GM12865 (cell line): ENCODE data around the gene ADCY3.

ENCODE experiments used
- DNase-seq: peaks from one replicate; pipeline ENCODE4 v3.0.0; 2010; ENCODE audit warnings: low read depth
- H3K4me3 ChIP-seq: 2 replicates; pipeline ENCODE4 v1.5.1; 2011; ENCODE audit warnings: mild to moderate bottlenecking, low read depth, low read length, control low read depth
- CTCF ChIP-seq: IDR thresholded peaks from 2 replicates; pipeline ENCODE4 v1.5.1; 2011; ENCODE audit warnings: low read length, control low read depth, low read depth, inconsistent platforms; ENCODE audit not compliant: insufficient read depth; ENCODE audit errors: missing control alignments

Gene ADCY3

GRCh38 chr2:24833821-24834732 is 86.0 kb downstream of the ADCY3 start:
- no peak for DNase-seq
- no peak overlapping the region for H3K4me3 ChIP-seq
- TF ChIP-seq CTCF: no peak

DNA sequence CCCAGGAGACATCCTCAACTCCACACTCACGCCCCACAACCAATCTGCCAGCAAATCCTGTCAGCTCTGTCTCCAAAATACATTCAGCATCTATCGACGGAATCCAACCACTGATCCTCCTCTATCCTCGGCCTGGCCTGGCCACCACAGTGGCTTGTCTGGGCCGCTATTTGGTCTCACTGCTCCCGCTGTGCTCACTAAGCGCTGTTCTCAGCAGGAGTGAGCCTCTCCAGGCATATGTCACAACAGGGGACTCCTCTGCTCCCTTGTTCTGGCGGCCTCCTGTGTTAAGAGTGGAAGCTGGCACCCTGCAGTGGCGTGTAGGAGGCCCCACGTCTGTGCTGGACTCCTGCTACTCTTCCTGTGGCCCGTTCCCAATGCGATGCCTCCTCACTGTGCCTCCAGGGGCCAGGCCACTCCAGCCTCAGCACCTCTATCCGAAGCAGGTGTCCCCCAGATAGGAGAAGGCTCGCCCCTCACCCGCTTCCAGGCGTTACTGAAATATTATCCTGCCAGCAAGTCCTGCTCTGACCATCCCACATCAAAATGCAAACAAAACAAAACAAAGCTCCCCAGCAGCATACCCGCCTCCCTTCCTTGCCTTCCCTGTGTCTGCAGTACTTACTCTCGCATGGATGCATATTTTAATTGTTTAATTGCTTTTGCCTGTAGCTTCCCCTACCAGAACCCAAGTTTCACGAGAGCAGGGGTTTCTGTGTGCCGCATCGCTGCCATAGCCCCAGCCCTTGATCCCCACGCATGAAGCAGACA is 86.9 kb downstream of the ADCY3 start:
- H3K4me3 ChIP-seq: no peak overlapping the region
- no peak for DNase-seq
- no peak for TF ChIP-seq CTCF

DNA sequence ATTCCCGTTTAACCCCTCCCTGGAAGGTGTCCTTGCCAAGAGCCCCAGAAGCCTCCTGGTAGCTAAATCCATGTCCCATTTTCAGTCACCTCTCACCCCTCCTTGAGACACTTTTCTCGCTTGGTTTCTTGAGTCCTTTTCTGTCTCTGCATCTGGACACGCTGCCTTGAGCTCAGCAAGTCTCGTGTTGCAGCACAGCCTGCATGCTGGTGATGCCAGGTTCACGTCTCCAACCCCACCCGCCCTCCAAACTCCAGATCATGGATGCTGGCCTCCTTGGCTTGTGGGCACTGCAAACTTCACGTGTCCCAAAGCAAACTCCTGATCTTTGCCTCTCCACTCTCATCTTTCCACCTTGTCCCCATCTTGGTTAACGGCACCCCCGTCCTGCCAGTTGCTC is 87.5 kb downstream of the ADCY3 start:
- DNase-seq: no peak
- H3K4me3 ChIP-seq: no peak overlapping the region
- TF ChIP-seq CTCF: no peak

- H3K4me3 ChIP-seq: no peak overlapping the region
- DNase-seq: no peak
- TF ChIP-seq CTCF: no peak
Measured at GRCh38 chr2:24832073-24832461, 88.0 kb downstream of the ADCY3 start.

DNA sequence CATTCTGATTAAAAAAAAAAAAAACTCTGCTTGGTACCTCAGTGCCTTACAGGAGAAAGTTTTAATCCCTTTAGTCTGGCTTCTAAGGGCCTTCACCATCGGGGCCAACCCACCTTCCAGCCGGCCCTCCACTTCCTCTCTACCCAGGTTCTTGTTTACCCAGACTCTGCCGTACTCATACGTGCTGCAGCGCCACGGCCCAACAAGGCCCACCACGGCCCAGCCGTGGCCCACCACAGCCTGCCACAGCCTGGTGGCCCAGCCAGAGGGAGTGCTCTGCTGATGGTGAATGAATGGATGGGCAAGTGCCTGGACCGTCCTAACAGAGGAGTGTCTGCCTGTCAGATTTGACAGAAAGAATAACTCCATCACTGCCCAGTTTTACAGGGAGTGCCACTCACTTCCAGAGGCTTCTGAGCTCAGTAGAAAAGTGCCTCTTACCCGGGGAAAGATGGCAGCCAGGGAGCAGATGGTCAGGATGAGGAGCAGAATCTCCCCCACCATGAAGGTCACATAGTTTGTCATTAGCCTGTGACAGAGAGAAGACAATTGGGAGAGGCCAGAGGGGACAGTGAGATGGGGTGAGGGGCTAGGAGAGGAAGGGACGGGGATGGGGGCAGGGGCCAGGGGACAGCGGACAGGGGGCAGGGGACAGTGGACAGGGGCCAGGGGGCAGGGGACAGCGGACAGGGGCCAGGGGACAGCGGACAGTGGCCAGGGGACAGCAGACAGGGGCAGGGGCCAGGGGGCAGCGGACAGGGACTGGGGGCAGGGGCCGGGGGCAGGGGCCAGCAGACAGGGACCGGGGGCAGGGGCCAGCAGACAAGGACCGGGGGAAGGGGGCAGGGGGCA is 88.6 kb downstream of the ADCY3 start:
- no peak for TF ChIP-seq CTCF
- no peak for DNase-seq
- no peak overlapping the region for H3K4me3 ChIP-seq

- H3K4me3 ChIP-seq: no peak overlapping the region
- DNase-seq: no peak
- TF ChIP-seq CTCF: no peak
Measured at GRCh38 chr2:24830786-24831185, 89.3 kb downstream of the ADCY3 start.
